ENCODE results near the gene CASZ1.

DNA sequence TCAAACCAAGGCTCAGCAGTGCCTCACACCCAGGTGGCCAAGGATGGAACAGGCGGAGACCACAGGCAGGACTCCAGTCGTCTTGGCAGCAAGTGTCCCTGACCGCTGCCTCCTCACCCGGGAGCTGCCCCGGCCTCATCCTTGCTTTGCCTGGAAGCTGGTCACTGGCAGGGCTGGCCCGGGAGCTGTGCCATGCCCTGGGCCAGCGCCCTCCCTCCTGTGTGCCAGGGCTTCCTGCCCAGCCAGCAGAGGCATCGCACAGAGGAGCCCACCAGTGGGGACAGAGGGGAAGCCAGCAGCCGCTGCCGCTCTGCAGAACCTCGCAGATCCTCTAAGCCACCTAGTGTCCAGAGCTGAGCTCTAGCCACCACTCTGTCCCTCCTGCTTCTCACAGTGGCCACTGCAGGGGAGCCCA lies 7.8 kb downstream of the CASZ1 start:
- TF ChIP-seq, protein P1, sequence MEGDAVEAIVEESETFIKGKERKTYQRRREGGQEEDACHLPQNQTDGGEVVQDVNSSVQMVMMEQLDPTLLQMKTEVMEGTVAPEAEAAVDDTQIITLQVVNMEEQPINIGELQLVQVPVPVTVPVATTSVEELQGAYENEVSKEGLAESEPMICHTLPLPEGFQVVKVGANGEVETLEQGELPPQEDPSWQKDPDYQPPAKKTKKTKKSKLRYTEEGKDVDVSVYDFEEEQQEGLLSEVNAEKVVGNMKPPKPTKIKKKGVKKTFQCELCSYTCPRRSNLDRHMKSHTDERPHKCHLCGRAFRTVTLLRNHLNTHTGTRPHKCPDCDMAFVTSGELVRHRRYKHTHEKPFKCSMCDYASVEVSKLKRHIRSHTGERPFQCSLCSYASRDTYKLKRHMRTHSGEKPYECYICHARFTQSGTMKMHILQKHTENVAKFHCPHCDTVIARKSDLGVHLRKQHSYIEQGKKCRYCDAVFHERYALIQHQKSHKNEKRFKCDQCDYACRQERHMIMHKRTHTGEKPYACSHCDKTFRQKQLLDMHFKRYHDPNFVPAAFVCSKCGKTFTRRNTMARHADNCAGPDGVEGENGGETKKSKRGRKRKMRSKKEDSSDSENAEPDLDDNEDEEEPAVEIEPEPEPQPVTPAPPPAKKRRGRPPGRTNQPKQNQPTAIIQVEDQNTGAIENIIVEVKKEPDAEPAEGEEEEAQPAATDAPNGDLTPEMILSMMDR (IDR thresholded peaks at IDR 0.05): no peak
- no peak for TF ChIP-seq POLR2A (IDR thresholded peaks at IDR 0.05)
- TF ChIP-seq EP300 (IDR thresholded peaks at IDR 0.05): no peak
